Stimulated activated naive CD8-positive, alpha-beta T cell treated with anti-CD3 and anti-CD28 coated beads, Interleukin-15, Interleukin-2, amounts not matched to agents 100 ng/mL and 50 ng/mL, for 24 hours (primary cell): ENCODE results near the gene BCAP31.
"Not testable (repeated sequence)": the region's sequence is repeated elsewhere in the genome, so short reads cannot be mapped to it uniquely, and the experiment has no call there.

Experiments
- H3K27ac Mint-ChIP-seq: one replicate; pipeline ENCODE4 v1.8.0; 2021; ENCODE audit warnings: mild to moderate bottlenecking, mixed read lengths
- H3K27me3 Mint-ChIP-seq: one replicate; pipeline ENCODE4 v1.8.0; 2021; ENCODE audit warnings: mixed read lengths
- H3K36me3 Mint-ChIP-seq: one replicate; pipeline ENCODE4 v1.8.0; 2021; ENCODE audit warnings: low read depth, mixed read lengths
- H3K4me1 Mint-ChIP-seq: one replicate; pipeline ENCODE4 v1.8.0; 2021; ENCODE audit warnings: low read depth, mixed read lengths
- H3K4me3 Mint-ChIP-seq: one replicate; pipeline ENCODE4 v1.8.0; 2021; ENCODE audit warnings: mild to moderate bottlenecking, mixed read lengths
- H3K9me3 Mint-ChIP-seq: one replicate; pipeline ENCODE4 v1.8.0; 2021; ENCODE audit warnings: mixed read lengths

Gene BCAP31

DNA sequence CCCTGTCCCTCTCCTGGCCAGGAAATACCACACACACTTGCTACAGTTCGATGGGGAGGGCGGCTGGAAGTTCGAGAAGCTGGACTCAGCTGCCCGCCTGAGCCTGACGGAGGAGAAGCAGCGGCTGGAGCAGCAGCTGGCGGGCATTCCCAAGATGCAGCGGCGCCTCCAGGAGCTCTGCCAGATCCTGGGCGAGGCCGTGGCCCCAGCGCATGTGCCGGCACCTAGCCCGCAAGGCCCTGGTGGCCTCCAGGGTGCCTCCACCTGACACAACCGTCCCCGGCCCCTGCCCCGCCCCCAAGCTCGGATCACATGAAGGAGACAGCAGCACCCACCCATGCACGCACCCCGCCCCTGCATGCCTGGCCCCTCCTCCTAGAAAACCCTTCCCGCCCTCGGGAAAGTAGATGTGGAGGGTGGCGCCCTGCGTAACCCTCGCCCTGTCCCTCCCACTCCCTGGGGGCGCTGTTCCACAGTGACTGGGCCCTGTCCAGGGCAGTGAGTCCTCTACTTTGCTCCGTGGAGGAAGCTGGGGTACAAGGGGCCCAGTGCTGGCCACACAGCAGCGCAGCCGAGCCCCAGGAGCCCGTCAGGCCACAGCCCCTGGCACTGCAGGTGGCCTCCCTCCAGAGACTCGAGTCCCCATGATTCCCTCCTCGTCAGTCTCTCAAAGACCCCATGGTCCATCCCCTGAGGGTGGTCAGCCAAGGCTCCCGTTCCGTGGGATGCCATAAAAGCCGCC, 19.5 kb upstream of the BCAP31 start:
- not testable (repeated sequence) for H3K27ac Mint-ChIP-seq, H3K36me3 Mint-ChIP-seq, H3K9me3 Mint-ChIP-seq, H3K27me3 Mint-ChIP-seq, H3K4me3 Mint-ChIP-seq
- H3K4me1 Mint-ChIP-seq: peaks cover 13% of the 10 kb centered on the region

GRCh38 chrX:153742796-153743467, 18.7 kb upstream of the BCAP31 start:
- H3K9me3 Mint-ChIP-seq, H3K27me3 Mint-ChIP-seq, H3K36me3 Mint-ChIP-seq, H3K4me3 Mint-ChIP-seq, H3K27ac Mint-ChIP-seq: not testable (repeated sequence)
- H3K4me1 Mint-ChIP-seq: peaks cover 13% of the 10 kb centered on the region

- not testable (repeated sequence) for H3K36me3 Mint-ChIP-seq, H3K27me3 Mint-ChIP-seq, H3K4me3 Mint-ChIP-seq, H3K27ac Mint-ChIP-seq, H3K9me3 Mint-ChIP-seq
- H3K4me1 Mint-ChIP-seq: peaks cover 13% of the 10 kb centered on the region
Observed at GRCh38 chrX:153742111-153742510, 17.9 kb upstream of the BCAP31 start.

GRCh38 chrX:153741446-153741845, 17.3 kb upstream of the BCAP31 start:
- H3K27me3 Mint-ChIP-seq: peaks cover 5% of the 10 kb centered on the region
- H3K4me3 Mint-ChIP-seq: no peak overlapping the region
- H3K4me1 Mint-ChIP-seq: peaks cover 13% of the 10 kb centered on the region
- H3K36me3 Mint-ChIP-seq: no peaks in the 10 kb centered on the region
- no peaks in the 10 kb centered on the region for H3K9me3 Mint-ChIP-seq
- H3K27ac Mint-ChIP-seq: no peak overlapping the region

DNA sequence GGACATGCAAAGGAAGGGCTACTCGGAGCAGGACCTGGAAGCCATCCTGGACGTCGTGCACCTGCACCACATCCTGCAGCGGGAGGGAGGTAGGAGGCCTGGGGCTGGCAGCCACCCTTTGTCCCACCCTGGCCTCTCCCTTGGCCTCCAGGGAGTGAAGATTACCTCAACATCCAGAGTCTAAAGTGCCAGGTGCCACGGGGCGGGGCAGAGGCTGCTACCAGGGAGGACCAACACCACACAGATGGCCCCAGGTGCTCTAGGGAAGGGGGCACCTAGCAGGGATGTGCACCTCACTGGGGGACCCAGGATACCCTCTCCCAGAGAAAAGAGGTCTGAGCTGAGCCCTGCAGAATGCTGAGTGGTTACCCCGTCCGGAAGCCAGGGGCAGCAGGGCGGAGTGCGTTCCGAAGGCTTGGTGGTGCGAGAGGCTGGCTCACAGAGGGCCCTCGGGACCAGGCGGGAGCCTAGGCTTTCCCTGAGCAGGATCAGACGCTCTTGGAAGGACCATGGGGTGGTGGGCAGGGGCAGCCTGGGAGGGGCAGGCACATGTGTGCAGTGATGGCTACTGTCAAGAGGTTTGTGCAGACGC, 16.5 kb upstream of the BCAP31 start:
- Mint-ChIP-seq H3K27me3 (no peaks in the 10 kb centered on the region), H3K9me3 (no peaks in the 10 kb centered on the region), H3K36me3 (no peaks in the 10 kb centered on the region), H3K27ac (no peak overlapping the region), H3K4me1 (peaks cover 13% of the 10 kb centered on the region), H3K4me3 (no peak overlapping the region)

DNA sequence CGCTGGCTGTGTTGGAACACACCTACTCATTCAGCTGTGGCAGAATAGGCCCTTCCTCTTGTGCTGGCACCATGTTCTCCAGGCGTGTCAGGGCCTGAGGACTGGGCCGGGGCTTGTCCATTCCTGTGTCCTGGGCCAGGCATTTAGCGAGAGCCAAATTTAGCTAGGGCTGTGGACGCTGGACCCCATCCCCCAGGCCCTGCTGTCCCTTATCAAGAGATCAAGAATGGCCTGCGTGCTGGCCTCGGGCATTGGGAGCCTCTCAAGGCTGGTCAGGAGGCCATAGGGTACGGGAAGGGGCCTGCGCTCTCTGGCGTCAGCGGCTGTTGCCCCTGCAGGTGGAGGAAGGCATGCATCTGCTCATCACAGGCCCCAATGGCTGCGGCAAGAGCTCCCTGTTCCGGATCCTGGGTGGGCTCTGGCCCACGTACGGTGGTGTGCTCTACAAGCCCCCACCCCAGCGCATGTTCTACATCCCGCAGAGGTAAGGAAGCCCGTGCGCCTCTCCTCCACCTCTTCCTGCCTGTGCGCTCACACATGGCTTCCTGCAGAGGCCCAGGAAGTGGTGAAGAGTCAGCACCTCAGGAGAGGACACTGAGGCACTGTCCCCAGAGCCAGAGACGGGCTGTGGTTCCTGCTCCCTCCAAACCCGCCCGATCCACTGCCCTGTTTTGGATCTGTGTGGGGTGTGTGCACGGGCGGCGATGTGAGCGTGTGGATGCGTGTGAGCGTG, 15.7 kb upstream of the BCAP31 start:
- Mint-ChIP-seq H3K4me1 (peaks cover 21% of the 10 kb centered on the region), H3K27me3 (no peaks in the 10 kb centered on the region), H3K4me3 (no peak overlapping the region), H3K9me3 (no peaks in the 10 kb centered on the region), H3K36me3 (no peaks in the 10 kb centered on the region), H3K27ac (no peak overlapping the region)

DNA sequence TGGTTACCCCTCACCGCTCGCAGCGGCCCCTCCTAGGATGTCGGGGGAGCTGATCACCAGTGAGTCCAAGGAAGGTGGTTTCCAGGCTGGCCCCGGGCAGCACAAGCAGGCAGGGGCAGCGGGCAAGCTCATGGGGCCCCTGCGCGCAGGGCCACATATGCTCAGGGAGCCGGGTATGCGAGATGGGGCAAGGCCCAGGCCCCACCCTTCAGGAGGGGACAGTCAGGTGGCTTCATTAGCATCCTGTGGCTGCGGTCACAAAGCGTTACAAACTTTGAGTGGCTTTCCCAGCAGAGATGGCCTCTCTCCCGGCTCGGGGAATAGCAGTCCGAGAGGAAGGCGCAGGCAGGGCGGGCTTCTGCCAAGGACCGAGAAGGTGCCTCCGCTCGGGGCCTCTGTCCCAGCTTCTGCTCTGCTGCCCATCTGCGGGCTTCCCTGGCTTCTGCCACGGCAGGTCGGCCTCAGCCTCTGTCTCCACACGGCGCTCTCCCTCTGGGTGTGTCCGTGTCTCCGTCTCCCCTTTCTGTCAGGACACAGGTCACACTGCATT, 13.9 kb upstream of the BCAP31 start:
- Mint-ChIP-seq H3K27ac (no peak overlapping the region), H3K9me3 (no peaks in the 10 kb centered on the region), H3K36me3 (no peaks in the 10 kb centered on the region), H3K4me3 (no peak overlapping the region), H3K27me3 (no peaks in the 10 kb centered on the region), H3K4me1 (peaks cover 18% of the 10 kb centered on the region)

GRCh38 chrX:153736871-153737441, 12.8 kb upstream of the BCAP31 start:
- Mint-ChIP-seq H3K4me3 (no peak overlapping the region), H3K27ac (no peak overlapping the region), H3K4me1 (peaks cover 21% of the 10 kb centered on the region), H3K9me3 (no peaks in the 10 kb centered on the region), H3K27me3 (no peaks in the 10 kb centered on the region), H3K36me3 (no peaks in the 10 kb centered on the region)

DNA sequence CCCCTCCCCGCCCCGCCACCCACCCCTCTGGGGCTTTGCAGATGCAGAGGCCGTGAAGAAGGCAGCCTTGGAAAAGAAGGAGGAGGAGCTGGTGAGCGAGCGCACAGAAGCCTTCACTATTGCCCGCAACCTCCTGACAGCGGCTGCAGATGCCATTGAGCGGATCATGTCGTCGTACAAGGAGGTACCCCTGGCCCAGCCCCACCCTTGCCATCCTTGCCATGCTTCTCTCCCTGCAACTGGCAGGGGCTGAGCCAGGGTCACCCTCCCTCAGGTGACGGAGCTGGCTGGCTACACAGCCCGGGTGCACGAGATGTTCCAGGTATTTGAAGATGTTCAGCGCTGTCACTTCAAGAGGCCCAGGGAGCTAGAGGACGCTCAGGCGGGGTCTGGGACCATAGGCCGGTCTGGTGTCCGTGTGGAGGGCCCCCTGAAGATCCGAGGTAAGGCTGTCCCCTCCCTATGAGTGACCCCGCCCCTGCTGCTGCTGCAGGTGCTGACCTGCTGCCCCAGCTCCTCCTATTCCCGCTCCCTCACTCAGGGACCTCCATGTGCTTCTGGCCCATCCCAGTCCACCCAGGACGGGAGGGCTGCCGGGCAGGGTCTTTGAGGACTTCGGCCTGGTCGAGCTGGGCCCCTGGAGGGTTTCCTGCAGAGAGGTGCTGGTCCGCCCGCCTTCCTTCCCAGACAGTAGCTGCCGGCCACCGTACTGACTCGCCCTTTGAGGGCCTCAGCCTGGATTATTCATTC, 12.1 kb upstream of the BCAP31 start:
- no peak overlapping the region for H3K4me3 Mint-ChIP-seq
- H3K4me1 Mint-ChIP-seq: peaks cover 28% of the 10 kb centered on the region
- H3K27me3 Mint-ChIP-seq: no peaks in the 10 kb centered on the region
- H3K9me3 Mint-ChIP-seq: no peaks in the 10 kb centered on the region
- H3K36me3 Mint-ChIP-seq: no peaks in the 10 kb centered on the region
- H3K27ac Mint-ChIP-seq: no peak overlapping the region

DNA sequence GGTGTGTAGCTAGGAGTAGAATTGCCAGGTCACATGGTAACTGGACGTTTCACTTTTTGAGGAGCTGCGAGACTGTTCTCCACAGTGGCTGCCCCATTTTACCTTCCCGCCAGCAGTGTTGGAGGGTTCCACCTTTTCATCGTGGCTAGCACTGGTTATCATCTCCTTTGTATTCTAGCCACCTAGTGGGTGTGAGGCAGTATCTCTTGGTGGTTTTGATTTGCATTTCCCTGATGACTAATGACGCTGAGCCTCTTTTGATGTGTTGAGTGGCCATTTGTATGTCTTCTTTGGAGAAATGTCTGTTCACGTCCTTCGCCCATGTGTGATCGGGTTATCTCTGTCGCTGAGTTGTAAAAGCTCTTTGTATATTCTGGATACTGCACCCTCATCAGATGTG, 11.1 kb upstream of the BCAP31 start:
- Mint-ChIP-seq H3K4me3 (no peak overlapping the region), H3K36me3 (no peaks in the 10 kb centered on the region), H3K9me3 (no peaks in the 10 kb centered on the region), H3K27ac (no peak overlapping the region), H3K27me3 (no peaks in the 10 kb centered on the region), H3K4me1 (peaks cover 30% of the 10 kb centered on the region)

DNA sequence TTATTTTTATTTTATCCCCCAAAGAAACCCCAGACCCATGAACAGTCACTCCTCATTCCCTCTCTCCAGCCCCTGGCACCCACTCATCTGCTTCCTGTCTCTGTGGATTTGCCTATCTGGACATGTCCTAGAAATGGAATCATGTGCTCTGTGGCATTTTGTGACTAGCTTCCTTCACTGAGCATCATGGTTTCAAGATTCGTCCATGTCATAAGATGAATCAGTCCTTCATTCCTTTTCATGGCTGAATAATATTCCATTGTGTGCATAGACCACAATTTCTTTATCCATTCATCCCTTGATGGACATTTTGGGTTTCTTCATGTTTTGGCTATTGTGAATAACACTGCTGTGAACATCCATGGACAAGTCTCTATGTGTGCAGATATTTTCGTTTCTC, 10.7 kb upstream of the BCAP31 start:
- Mint-ChIP-seq H3K9me3 (no peaks in the 10 kb centered on the region), H3K4me1 (peaks cover 27% of the 10 kb centered on the region), H3K4me3 (no peak overlapping the region), H3K27me3 (no peaks in the 10 kb centered on the region), H3K36me3 (no peaks in the 10 kb centered on the region), H3K27ac (no peak overlapping the region)

DNA sequence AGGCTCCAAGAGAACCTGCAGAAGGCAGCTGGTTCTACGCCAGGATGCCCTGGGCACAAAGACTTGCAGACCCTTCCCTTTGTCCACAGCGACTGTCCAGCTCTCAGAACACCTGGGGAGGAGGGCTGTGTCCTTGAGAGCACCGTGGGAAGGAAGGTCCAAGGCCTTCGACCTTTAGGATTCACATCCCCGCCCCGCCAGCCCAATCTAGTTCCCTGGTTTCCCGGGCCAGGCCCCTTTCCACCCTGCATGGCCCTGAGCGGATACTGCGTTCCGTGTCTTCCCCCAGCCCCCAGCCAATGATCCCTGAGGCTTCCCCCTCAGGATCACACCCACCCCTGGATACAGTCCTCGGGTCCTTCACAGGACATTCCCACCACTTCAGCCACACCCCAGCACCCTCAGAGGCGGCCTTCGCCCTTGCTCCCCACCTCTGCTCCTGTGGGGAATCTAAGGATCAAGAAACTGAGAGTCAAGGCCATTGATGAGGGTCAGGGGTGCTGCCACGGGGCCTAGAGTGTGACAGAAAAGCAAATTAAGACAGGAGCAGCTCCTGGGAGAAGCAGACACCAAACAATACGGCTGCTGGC, 9.6 kb upstream of the BCAP31 start:
- Mint-ChIP-seq H3K9me3 (no peaks in the 10 kb centered on the region), H3K27ac (no peak overlapping the region), H3K4me1 (peaks cover 27% of the 10 kb centered on the region)

DNA sequence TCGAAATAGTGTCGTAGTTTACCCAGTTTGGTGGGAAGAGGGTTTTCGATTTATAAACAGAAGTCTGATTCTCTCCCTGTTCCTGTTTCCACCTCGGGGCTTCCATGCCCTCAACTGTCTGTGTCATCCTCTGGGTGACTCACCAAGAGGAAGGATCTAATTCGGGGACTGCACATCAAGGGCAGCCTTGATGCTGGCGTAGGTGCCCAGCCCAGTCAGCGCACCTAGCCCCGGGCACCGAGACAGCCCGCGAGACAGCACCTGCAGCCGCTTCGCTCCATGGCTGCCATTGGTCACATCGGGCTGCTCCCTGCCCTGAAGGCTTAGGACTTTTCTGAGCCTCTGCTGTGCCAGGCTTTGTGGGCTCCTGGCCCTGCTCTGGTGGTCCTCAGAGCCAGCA, 8.2 kb upstream of the BCAP31 start:
- Mint-ChIP-seq H3K27me3 (no peaks in the 10 kb centered on the region), H3K4me3 (no peak overlapping the region), H3K4me1 (peaks cover 32% of the 10 kb centered on the region), H3K36me3 (no peaks in the 10 kb centered on the region), H3K27ac (peak overlapping the region; percentile 40), H3K9me3 (no peaks in the 10 kb centered on the region)

More for the DNA sequence above, 9.6 kb upstream of the BCAP31 start:
- Mint-ChIP-seq H3K4me3 (no peak overlapping the region), H3K27me3 (no peaks in the 10 kb centered on the region), H3K36me3 (no peaks in the 10 kb centered on the region)

DNA sequence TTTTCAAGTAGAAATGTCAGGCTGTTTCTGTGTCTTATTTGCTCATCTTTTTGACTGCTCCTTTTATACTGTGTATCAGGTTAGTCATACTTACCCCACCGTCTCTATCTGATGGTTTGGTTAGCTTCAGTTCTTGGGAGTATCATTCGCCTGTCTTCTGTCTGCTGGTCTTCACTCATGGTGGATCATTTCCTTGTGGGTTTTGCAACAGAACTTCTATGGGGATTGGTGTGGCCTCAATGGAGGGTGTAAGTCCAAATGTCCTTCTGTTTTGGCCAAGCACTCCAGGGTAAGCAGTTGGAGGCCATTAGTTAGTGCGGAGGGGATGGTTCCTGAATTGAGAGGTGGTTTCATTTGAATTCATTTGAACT, 7.6 kb upstream of the BCAP31 start:
- Mint-ChIP-seq H3K27me3 (no peaks in the 10 kb centered on the region), H3K27ac (no peak overlapping the region), H3K9me3 (no peaks in the 10 kb centered on the region), H3K4me1 (peaks cover 38% of the 10 kb centered on the region), H3K4me3 (no peak overlapping the region), H3K36me3 (no peaks in the 10 kb centered on the region)
